Measurements from ENCODE around the gene DDX46.
"Not testable (repeated sequence)": the region's sequence is repeated elsewhere in the genome, so short reads cannot be mapped to it uniquely, and the experiment has no call there.

- not testable (repeated sequence) for TF ChIP-seq ZNF274 (IDR thresholded peaks at IDR 0.05; ENCODE audit: low read depth, low read length); YY1 (IDR thresholded peaks at IDR 0.05; ENCODE audit: insufficient read depth, insufficient read length)
Measured at GRCh38 chr5:134849434-134849933, 90.9 kb downstream of the DDX46 start.
